NCI-H510A treated with DMSO at 0.1 percent for 48 hours (cell line): ENCODE results near the gene DDC.

ENCODE experiments used
- DNase-seq: peaks from one replicate; lab custom pipeline; 2025; lab: John Stamatoyannopoulos, UW

The DDC gene, protein sequence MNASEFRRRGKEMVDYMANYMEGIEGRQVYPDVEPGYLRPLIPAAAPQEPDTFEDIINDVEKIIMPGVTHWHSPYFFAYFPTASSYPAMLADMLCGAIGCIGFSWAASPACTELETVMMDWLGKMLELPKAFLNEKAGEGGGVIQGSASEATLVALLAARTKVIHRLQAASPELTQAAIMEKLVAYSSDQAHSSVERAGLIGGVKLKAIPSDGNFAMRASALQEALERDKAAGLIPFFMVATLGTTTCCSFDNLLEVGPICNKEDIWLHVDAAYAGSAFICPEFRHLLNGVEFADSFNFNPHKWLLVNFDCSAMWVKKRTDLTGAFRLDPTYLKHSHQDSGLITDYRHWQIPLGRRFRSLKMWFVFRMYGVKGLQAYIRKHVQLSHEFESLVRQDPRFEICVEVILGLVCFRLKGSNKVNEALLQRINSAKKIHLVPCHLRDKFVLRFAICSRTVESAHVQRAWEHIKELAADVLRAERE

DNA sequence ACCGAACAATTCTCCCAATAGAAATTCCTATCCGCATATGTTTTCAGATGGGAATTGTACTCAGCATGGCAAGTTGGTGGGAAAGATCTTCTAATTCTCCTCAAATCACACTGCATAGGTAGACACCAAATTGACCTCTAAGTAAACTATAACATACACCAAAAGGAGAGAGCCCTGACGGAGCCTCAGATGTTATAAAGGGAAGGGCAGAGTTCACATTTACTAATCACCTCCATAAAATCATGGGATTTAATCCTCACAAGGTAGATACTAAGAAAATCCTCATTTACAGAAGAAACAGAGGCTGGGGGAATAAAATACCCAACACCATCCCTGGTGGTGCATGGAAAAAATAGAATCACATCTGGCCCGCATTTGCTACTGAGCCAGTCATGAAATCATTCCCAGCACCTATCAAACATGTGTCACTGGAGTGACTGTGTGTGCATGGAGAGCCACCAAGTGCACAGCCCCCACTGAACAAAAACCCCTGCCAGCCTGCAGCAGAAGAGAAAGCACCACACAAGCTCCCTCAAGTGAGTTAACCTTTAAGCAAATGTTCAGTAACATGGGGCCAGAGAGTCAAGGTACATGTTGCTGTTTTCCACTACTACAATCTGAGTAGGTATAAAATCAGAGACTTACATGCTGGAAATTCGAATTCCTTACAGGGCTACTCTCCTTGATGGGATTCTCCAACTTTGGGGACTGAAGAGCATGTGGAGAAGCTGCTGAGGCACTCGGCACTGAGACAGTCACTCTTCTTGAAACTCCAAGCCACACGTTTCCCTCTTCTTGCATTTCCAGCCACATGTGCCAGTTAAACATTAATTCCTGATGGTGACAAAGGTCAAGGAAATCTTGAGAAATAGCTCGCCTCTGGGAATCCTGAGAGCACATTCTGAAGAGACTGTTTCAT is at the start of gene DDC:
DDC (minus strand) TSS at position 766 of the 919 bp plus-strand sequence. CDS start 21,320 bp downstream, outside the sequence.
- no peak for DNase-seq

DNA sequence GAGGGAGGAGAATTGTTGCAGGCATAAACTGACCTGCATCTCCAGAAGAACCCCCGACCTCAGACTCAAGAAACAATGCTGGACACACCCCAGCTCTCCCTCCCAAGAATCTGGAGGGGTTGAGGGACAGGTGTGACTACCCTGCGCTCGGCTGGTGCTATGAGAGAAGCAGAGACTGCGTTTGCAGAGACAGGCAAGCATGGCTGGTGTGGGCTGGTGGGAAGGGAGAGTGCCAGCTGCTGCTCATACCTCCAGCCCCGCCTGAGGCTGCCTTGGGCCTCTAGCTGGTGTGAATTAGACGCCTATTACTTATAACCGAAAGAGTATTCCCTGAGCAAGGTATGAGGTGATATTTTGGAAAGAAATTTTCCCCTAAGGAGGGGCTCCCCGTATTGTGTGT is 48.3 kb upstream of the DDC start:
- no peak for DNase-seq

DNA sequence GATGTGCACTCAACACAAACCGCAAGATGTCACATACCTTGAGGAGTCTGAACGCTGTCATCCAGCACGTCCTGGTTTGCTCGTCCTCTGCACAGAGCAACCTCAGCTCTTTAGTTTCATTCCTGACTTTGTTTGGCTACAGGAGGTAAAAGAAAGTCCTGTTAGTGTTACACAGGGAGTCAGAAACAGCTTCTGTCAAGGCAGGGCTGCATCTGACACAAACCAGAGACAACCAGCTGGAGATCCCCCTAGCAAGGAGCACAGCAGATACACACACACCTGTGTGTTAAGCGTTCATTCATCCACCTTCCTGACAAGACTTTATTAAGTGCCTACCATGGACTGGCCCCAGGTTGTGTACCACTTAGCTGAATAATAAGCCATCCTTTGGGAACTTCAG is 47.5 kb upstream of the DDC start:
- no peak for DNase-seq

DNA sequence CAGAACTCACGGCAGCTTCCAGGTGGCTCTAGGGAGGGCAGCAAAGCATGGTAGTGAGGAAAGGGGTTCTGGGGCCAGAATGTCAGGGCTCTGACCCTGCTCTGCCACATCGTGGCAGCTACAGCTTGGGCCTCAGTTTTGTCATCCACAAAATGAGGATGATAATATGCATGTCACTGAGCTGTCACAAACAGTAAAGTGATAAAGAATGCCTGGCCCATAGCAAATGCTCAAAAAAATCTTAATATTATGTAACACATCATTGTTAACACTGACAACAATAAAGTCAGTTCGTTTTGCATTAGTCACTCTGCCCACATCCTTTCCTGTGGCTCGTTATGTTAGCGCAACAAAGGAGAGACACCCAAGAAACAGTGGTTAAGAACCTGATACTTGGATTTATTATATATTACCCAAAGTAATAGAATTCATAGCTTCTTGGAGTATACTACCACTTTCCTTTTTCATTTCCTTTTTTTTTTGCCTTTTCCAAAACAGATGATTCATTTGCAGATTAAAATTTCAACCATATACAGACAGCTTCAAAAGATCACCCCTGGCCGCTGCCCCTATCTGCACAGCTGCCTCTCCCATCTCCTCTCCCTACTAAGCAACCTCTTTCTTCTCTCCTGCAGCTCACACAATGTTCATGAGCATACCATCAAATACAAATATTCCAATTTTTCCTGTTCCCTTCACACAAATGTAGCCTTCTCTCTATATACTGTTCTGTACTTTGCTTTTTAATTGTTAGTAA is 45.5 kb upstream of the DDC start:
- DNase-seq, result no peak

DNA sequence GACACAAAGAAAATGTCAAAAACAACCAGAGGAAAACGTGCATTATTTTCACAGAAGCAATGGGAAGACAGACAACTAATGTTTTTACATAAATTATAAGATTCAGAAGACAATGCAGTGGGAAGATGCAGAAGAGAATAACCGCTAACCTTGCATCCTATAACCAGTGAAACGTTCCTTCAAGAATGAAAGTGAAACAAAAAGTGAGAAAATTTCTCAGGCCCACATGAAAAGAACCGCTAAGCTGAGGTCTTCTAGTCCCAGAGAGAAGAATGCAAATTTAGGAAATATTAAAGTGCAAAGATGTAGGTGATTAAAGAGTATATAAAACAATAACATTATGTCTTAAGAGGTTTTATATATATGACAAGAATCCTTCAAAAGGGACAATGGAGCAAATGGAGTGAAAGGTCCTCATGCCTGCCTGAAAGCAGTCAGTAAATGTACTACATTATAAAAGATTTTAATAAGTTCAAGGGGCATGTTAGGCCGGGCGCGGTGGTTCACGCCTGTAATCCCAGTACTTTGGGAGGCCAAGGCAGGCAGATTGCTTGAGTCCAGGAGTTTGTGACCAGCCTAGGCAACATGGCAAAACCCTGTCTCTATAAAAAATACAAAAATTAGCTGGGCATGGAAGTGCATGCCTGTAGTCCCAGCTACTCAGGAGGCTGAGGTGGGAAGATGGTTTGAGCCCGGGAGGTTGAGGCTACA is 43.1 kb upstream of the DDC start:
- DNase-seq, result no peak

DNA sequence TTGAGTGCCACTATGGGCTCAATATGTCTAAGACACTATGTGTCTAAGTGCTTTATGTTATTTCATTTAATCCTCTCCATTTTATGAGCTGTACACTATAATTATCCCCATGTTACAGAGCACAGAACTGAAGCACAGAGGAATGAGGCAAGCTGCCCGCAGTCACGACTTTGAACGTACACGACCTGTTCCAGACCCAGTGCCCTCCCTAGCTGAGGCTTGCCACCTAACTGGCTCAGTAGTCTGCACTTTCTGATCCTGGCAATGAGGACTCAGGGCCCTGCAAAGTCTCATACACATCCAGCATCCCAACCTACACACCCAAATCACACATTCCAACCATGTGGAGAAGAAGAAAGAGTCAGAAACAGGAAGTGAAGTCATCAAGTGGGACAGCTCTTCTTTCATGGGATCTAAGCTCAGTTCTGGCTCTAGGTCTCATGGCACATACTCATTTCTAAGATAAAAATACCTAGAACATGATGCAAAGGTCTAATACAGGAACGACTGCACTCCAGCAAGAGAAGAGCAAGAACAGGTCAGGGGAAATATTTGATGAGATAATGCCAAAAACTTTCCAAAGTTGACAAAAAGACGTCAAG is 42.4 kb upstream of the DDC start:
- DNase-seq, result no peak

DNA sequence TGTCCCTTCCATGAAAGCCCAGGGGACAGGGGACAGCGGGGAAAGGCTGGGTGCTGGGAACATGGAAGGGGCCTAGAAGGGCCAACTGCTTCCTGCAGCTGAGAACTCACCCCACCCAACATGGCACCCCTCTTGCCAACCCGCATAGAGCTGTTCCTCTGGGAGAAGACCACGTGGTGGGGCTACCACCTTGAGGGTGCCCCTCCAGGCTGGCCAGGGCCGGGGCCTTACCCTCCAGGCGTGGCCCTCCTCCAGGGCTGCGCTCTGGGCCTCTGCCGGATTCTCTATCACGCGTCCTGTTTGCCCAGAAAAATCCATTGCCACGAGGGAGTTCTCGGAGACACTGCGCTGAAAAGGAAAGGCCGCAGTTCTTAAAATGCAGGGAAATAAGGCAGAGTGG is 39.9 kb upstream of the DDC start:
- no peak for DNase-seq

DNA sequence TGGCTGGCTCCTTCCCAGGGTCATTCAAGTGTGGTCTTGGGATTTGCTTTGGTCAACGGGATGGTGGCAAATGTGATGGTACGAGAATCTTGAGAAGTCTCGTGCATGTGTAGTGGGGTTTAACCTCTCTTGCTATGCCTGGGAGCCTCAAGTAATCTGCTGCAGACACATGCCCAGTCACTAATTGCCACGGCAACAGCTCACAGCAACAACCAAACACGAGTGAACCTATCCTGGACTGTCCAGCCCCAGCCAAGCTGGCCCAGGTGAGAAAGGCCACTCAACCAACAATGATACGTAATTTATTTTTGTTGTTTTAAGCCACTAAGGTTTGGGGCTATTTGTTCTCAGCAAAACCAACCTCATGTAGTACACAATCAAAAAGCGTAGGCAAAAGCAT is 38.1 kb upstream of the DDC start:
- DNase-seq, result no peak

DNA sequence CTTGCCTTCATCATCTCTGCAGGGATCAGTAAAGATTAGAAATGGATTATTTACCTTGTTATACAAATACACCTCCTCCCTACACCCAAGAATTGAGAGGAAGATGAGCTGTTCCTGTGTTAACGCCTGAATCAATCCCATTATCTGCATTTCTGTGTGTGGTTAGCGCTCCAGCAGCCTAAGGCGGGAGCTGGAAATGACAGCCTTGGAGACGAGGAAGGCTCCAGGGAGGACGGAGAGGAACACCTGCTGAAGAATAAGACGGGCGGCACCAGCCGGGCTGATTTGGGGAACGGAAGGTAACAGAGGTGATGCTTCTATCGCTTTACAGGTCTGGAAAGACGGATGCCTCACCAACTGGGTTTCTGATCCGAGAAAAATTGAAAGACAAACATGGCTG is 34.2 kb upstream of the DDC start:
- DNase-seq, result no peak

DNA sequence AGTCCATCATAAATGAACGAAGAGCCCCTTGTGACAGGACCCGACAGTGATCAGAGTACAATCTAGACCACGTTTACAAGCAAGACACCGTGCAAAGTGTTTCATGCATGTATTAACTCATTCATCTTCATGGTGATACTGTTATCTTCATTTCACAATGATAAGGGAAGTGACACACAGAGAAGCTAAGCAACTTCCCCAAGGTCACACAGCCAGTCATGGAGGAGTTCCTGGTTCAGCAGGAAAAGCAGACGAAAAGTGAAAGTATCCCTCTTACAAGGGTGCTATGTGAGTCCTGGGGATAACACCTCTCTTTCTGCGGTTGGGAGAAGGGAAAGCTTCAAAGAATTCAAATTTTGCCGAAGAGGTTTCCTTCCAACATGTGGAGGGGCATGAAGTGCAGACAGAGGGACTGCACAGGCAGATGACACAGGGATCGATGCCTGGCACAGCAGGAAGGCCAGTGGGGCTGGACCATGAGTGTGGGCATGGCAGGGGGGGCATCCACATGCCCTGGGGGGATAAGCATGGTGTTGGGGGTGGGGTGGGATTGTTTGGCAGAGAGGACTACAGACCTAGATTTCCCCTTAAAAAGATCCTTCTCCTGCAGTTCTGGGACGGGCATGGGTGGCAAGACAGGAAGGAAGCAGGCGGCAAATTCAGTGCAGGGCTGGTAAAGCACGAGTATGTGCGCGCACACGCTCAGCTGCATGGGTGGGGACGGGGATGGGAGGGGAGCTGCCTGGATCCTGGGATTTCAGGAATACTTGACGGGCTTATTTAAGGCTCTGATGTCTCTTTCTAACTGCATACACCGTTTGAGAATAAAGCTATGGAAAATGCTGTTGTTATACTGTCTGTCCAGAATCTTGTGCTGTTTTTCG is 33.5 kb upstream of the DDC start:
- DNase-seq, result no peak

DNA sequence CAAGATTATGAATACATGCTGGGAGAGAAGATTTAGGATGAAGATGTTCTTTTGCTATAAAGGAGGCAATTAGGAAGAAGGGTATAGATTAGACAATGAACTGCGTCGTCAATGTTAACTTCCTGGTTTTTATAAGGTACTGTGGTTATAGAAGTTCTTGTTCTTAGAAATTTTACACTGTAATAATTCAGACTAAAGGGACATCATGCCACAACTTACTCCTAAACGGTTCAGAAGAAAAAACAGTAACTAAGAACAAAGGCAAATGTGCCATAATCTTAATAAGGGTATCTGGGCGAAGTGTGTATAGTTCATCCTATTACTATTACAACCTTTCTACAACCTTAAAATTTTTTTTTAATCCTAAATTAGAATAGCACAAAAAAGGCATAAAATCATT is 31.3 kb upstream of the DDC start:
- no peak for DNase-seq

DNA sequence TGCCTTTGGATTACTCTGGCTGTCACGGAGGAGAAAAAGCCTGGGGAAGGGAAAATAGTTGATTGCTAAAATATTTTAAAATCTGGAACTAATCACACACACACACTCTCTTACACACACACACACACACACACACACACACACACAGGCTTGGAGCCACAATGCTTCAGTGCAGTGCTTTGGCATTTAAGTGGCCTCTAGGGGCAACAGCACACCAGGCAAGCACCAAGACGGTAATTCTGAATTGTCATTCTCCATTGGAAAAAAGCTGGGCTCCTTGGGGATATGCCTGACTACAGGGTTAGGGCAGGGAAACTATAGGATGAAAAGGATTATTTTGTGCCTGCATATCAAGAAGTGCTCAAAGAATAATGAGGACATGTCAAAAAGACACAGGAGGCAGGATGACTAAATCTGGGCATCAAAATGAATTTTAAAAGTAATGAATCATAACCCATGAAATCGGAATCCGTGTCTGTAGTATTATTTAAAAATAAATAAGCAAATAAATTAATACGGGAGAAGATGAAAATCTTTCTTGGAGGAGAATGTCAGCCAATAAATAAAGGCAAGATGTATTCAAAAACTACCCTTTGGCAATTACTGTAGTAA is 30.4 kb upstream of the DDC start:
- DNase-seq, result no peak

DNA sequence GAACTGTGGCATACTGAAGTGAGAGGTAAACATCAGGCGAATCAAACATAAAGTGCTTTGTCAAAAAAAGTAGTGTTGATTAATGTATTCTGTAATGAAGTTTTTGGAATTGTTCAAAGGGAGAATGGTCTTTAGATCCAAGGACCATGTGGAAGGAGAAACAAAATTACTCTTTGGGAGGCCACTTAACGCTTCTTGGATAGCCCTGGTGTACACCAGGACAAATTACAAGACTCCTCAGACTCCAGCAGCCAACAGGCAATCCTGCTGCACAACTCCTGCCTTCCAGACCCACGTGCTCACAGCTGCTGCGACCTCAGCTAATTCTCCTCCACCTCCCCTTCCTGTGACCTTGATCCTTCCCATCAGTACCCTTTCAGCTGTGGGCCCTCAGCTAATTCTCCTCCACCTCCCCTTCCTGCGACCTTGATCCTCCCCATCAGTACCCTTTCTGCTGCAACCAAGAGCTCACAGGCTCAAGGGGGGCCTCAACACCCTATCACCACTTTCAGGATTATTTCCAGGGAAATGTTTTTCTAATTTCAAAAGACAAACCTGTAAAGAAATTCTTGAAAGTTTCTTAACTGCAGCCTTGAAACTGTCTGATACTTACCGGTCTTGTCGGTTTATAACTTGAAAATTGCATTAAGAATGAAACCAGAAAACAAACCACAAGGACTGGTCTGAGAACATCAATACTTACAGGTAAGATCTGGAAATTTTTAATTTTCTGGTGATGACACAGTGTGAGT is 29.7 kb upstream of the DDC start:
- no peak for DNase-seq

DNA sequence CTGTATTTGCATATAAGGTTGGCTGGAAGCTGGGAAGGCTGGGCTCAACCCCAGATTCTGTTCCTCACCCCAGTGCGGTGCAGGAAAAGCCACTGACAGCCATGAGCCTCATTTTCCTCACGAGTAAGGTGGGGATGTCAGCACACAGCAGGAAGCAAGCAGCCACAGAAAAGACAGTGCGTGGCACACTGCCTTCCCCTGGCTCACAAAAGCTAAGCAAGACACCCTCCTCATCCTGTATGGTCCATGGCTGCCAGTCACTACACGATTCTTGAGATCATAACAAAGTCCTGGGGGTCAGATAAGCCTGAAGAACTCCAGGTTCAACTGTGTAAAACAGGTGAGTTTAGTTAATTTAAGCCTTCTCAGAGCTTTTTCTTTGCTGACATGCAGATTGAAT is 28.9 kb upstream of the DDC start:
- DNase-seq, result no peak

DNA sequence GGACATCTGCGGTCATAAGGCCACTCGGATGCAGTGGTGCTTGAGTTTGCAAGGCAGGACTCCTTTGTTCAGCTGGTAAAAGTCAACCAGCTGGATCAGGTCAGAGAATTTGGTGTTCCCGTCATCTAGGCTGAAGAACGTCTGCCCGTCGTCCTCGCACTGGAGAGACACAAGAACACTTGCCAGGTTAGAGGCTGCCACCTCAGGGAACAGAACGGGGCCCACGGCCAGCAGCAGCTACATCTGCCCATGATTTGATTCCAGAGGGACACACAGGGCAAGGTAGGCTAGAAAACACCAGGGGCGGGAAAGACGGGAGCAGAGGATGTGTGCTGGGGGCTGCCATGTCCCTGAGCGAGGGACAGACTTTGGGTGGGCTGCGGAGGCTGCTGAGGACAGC is 27.7 kb upstream of the DDC start:
- no peak for DNase-seq

DNA sequence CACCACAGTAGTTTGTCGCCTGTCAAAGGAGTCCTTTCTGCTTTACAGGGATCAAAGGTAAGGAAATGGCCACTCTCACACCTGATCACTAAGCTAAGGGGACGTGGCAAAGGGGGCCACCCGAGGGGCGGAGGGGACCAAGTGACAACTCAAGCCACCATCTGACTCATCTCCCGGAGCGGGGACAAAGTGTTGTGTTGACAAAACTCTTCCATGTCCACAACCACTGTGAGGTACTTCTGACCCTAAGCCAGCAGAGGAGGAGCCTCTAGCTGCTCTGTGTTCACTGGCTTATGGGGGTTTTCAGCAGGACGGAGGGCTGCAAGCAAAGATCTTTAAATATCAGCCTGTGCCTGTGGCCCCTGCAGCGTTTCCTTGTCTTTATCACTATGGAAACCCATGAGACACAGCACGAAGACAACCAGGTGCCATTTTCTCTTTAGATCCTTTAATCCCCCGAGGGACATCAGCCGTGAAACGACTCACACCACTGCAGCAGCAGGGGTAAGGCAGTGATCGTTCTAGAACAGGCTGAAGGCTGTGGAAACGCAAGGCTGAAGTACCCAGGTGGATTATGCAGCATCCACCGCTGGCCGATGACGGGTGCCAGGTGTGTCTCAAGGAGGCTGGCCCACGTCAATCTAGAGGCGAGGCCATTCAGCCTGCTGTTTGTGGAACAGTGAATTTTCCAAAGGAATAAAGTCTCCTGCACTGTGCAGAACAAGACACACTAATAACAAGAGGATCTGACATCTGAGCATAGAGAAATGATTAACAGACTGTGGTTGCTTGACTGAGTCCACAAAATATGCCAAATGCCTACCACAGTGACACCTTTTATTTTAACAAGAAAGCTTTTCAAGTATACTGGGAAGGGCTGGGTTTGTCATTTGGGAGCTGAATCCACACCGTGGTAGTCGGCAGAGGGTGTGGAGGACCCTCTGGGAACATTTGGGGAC is 26.6 kb upstream of the DDC start:
- DNase-seq, result peak; percentile 76

DNA sequence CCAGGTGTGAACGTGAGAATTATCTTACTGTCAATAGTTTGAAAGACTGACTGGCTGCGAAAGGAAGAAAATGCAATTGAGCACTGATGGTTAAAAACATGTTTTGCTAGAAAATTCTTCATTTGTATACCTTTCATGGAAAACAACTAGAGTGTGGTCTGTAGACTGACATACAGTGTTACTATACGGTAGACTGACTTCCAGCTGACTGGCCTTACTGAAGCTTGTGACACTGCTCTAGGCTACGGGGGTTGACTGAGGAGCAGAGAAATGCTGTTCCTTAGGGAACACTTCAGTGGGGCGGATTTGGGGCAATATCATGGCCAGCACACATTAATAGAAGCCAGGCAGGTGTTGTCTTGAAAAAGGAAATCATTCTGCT is 25.9 kb upstream of the DDC start:
- no peak for DNase-seq

DNA sequence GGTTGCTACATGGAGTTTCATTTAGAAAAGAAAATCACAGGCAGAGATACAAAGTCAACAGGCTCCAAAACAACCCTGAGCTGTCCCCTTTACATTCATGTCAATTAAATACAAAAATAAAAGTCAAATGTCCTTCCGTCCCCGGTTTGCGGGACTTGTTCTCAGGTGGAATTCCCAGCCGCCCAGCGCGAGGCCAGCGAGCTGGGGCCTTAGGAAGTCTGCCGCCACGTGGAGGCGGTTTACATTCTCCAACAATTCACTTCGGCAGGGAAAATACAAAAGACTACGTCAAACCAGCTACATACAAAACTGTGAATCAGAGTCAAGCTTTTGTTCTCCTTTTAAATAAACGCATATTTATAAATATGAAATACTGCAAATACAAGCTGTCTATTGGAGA is 25.3 kb upstream of the DDC start:
- DNase-seq, result no peak
